ENCODE results near the gene CNOT4. TPM values are rescaled to one million over a fixed set of nuclear protein-coding genes. Genes with fewer than 3 reads are reported as not detected.

Gene CNOT4
- total and polyA plus RNA-seq, 10 donors = 5.3 to 36.9 (median 27.9) TPM

DNA sequence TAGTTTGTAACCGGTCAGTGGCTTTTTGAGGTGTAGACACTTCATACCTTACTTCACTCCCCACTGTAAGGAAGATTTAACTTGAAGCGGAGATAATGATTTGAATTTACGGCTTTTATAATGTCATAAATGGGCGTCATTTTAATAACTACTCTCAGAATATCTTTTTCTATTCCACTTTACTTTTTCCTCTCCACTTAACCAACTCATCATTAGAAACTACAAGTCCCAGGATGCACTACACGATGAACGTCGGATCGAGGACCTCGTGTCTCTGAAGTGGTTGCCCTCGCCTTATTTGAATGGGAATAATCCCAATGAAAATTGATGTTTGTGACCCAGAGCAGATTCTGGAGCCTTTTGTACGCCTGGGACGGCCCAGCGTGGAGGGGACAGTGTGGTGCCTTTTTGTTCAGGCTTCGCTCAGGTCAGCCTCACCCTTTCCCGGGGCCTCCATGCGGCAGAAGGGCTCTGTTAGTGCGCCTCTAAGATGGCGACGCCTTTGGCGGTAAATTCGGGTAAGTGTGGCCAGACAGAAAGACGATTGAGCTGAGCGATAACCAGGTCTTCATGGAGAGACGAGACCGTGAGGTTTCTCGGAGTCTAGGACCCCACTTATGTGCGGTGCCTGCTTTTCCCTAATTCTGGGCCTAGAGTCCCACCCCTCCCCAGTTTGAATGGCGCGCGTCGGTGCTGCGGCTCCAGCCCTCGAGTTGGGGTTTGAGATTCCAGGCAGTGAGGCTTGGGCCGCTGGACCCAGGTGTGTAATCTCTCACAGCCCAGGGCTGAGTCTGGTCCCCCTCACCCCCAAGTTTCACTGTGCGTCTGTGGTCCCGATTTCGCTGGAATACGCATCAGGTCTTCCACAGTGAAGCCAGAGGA is 47.8 kb upstream of the CNOT4 start, which contains the start of gene NUP205:
TSS of gene NUP205 (plus strand) at position 463 of the 882 bp plus-strand sequence. CDS start at position 491, 28 bp downstream.
- DNase-seq = peak; percentile 92
- Histone ChIP-seq H3K9me3 (no peaks in the 10 kb centered on the region), H3K27ac (peak within 1 kb of the TSS; percentile 90 to 96 (median 93)), H3K27me3 (replicated peaks in 1 of 7) (no peaks in the 10 kb centered on the region), H3K4me1 (peaks cover 13 to 44% (median 32%) of the 10 kb centered on the region in 6 donors), H3K36me3 (peaks cover 0 to 6% (median 0%) of the 10 kb centered on the region in 6 donors), H3K4me3 (peak within 1 kb of the TSS; percentile 62 to 100 (median 84))
- WGBS, 5 donors = 3 to 4% (median 3%) methylated on average over 32 to 38 of the region's 38 CpGs
- TF ChIP-seq POLR2A (IDR thresholded peaks at IDR 0.05) (no peak), POLR2AphosphoS5 (IDR thresholded peaks at IDR 0.05) (peak; percentile 59 to 76 (median 74))
- TF ChIP-seq, protein P1, sequence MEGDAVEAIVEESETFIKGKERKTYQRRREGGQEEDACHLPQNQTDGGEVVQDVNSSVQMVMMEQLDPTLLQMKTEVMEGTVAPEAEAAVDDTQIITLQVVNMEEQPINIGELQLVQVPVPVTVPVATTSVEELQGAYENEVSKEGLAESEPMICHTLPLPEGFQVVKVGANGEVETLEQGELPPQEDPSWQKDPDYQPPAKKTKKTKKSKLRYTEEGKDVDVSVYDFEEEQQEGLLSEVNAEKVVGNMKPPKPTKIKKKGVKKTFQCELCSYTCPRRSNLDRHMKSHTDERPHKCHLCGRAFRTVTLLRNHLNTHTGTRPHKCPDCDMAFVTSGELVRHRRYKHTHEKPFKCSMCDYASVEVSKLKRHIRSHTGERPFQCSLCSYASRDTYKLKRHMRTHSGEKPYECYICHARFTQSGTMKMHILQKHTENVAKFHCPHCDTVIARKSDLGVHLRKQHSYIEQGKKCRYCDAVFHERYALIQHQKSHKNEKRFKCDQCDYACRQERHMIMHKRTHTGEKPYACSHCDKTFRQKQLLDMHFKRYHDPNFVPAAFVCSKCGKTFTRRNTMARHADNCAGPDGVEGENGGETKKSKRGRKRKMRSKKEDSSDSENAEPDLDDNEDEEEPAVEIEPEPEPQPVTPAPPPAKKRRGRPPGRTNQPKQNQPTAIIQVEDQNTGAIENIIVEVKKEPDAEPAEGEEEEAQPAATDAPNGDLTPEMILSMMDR (IDR thresholded peaks at IDR 0.05 in 8 of 11, conservative IDR thresholded peaks at IDR 0.05 in 3 of 11) = peak in 6 of 11 experiments; percentile 12 to 48 (median 26)
- intact Hi-C loops (cut with DNase I; ENCODE audit: low total_unique reads) = loop anchor here (5.0 kb wide), 2 partner anchors 45 to 270 kb away; partner anchors contain the start of gene CNOT4

DNA sequence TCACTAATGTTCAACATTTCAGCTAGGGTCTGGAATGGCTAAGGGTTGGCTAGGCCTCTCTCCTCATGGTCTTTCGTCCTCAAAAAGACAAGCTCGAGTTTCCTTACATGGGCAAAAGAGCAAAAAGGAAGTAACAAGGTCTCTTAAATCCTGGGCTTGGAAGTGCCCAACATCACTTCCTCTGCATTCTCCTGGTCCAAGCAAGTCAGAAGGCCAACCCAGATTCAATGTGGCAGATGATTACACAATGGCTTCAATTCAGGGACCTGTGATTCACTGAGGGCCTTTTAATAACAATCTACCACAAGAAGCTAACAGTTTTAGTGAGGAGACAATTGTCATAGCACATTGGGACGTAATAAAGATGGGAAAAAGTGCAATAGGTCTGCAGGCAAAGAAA is 43.4 kb upstream of the CNOT4 start:
- Histone ChIP-seq H3K27ac (no peak overlapping the region), H3K4me3 (no peak overlapping the region), H3K4me1 (peaks cover 0 to 7% (median 4%) of the 10 kb centered on the region in 6 donors), H3K36me3 (no peaks in the 10 kb centered on the region), H3K9me3 (no peaks in the 10 kb centered on the region), H3K27me3 (replicated peaks in 1 of 7) (no peaks in the 10 kb centered on the region)
- intact Hi-C loops (cut with DNase I; ENCODE audit: low total_unique reads) = no loop called here
- 65 to 82% (median 78%) methylated on average over 3 of the region's 3 CpGs for WGBS, 5 donors
- no peak for TF ChIP-seq POLR2A (IDR thresholded peaks at IDR 0.05)
- no peak for TF ChIP-seq POLR2AphosphoS5 (IDR thresholded peaks at IDR 0.05)
- TF ChIP-seq, protein P1 (IDR thresholded peaks at IDR 0.05 in 8 of 11, conservative IDR thresholded peaks at IDR 0.05 in 3 of 11) = no peak
- no peak for DNase-seq

DNA sequence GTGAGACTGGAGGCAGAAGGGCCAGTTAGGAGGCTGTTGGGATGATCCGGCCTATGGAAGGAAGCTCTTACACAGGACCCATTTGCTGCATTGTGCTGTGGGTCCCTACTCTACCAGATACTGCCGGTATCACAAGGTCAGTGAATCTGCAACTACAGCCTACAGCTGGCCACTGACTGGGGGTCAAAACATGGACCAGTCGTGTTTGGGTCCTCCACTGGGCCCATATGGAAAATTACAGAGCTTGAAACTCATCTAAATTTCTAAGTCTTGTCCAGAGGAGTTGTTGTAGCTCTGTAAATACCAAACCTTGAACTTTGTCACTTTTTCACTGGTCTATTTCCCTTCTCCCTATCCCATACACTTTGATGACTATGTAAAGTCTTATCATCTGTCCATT is 42.2 kb upstream of the CNOT4 start:
- intact Hi-C loops (cut with DNase I; ENCODE audit: low total_unique reads) = no loop called here
- Histone ChIP-seq H3K4me1 (peaks cover 0 to under 1% (median under 1%) of the 10 kb centered on the region in 6 donors), H3K9me3 (no peaks in the 10 kb centered on the region), H3K4me3 (no peak overlapping the region), H3K27me3 (replicated peaks in 1 of 7) (no peaks in the 10 kb centered on the region), H3K27ac (no peak overlapping the region), H3K36me3 (no peaks in the 10 kb centered on the region)
- TF ChIP-seq POLR2A (IDR thresholded peaks at IDR 0.05) (no peak), POLR2AphosphoS5 (IDR thresholded peaks at IDR 0.05) (no peak)
- TF ChIP-seq, protein P1 (IDR thresholded peaks at IDR 0.05 in 8 of 11, conservative IDR thresholded peaks at IDR 0.05 in 3 of 11) = no peak
- 44 to 89% (median 63%) methylated on average over 3 of the region's 3 CpGs for WGBS, 5 donors
- no peak for DNase-seq

DNA sequence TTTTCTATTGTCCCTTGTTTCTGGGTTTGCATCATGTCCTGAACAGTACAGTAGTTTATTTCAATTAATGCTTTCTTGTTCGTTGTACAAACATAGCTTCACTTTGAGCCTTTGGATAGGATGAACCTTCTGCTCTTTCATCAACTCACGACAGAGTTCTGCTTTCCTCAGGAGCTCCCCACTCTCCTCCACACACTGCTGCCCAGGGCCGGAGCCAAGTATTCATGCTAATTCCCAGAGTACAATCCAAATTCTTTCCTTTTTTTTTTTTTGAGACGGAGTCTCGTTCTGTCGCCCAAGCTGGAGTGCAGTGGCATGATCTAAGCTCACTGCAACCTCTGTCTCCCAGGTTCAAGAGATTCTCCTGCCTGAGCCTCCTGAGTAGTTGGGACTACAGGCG is 40.3 kb upstream of the CNOT4 start:
- H3K9me3 ChIP-seq = no peaks in the 10 kb centered on the region
- intact Hi-C loops (cut with DNase I; ENCODE audit: low total_unique reads) = no loop called here

More for the DNA sequence above, 40.3 kb upstream of the CNOT4 start:
- DNase-seq = no peak
- Histone ChIP-seq H3K27ac (no peak overlapping the region), H3K4me1 (no peaks in the 10 kb centered on the region), H3K4me3 (no peak overlapping the region), H3K36me3 (no peaks in the 10 kb centered on the region), H3K27me3 (replicated peaks in 1 of 7) (no peaks in the 10 kb centered on the region)
- TF ChIP-seq POLR2A (IDR thresholded peaks at IDR 0.05) = no peak
- TF ChIP-seq POLR2AphosphoS5 (IDR thresholded peaks at IDR 0.05) = no peak
- TF ChIP-seq, protein P1 (IDR thresholded peaks at IDR 0.05 in 8 of 11, conservative IDR thresholded peaks at IDR 0.05 in 3 of 11) = no peak
- WGBS, 5 donors = 79 to 92% (median 87%) methylated on average over 7 of the region's 7 CpGs

All from spleen (tissue), 11 donors.